CD4-positive, alpha-beta T cell treated with Interferon gamma for 1 hour (primary cell): ENCODE measurements around the gene PPP1R15A.
"Not testable (repeated sequence)": the region's sequence is repeated elsewhere in the genome, so short reads cannot be mapped to it uniquely, and the experiment has no call there.

Experiments
- DNase-seq: peaks from one replicate; pipeline ENCODE4 v3.0.0-alpha.2; 2020

Gene PPP1R15A

GRCh38 chr19:48859711-48860572 lies 12.3 kb upstream of the PPP1R15A start:
- DNase-seq: peak; percentile 56

- DNase-seq: no peak
Measured at GRCh38 chr19:48861313-48861712, 10.9 kb upstream of the PPP1R15A start.

- no peak for DNase-seq
Measured at GRCh38 chr19:48862827-48863226, 9.4 kb upstream of the PPP1R15A start.

GRCh38 chr19:48866692-48867091 lies 5.5 kb upstream of the PPP1R15A start:
- DNase-seq: no peak

GRCh38 chr19:48867123-48867745 lies 5.0 kb upstream of the PPP1R15A start:
- no peak for DNase-seq

GRCh38 chr19:48867746-48868113 lies 4.5 kb upstream of the PPP1R15A start:
- no peak for DNase-seq

GRCh38 chr19:48868114-48868886 lies 3.9 kb upstream of the PPP1R15A start, which contains the start of gene PLEKHA4:
Gene PLEKHA4, minus strand, starts transcription at chr19:48868617. Its CDS starts 997 bp downstream, at chr19:48867620.
- DNase-seq: no peak

- DNase-seq: no peak
Measured at GRCh38 chr19:48870048-48870447, 2.2 kb upstream of the PPP1R15A start.

GRCh38 chr19:48871471-48872181 lies 595 bp upstream of the PPP1R15A start:
- DNase-seq: not testable (repeated sequence)

- peak; percentile 86 for DNase-seq
Measured at GRCh38 chr19:48872884-48873475, 759 bp downstream of the PPP1R15A start.

- no peak for DNase-seq
Measured at GRCh38 chr19:48873476-48874302, 1.5 kb downstream of the PPP1R15A start.

- DNase-seq: peak; percentile 59
Measured at GRCh38 chr19:48874303-48875135, 2.3 kb downstream of the PPP1R15A start.

GRCh38 chr19:48876043-48876981 lies 4.1 kb downstream of the PPP1R15A start:
- DNase-seq: peak; percentile 51

- no peak for DNase-seq
Measured at GRCh38 chr19:48877855-48878195, 5.6 kb downstream of the PPP1R15A start.

- peak; percentile 55 for DNase-seq
Measured at GRCh38 chr19:48878196-48879024, 6.2 kb downstream of the PPP1R15A start.

GRCh38 chr19:48879025-48879637 lies 6.9 kb downstream of the PPP1R15A start:
- DNase-seq: no peak

GRCh38 chr19:48879696-48880095 lies 7.5 kb downstream of the PPP1R15A start:
- DNase-seq: not testable (repeated sequence)
